ENCODE data around the gene RAD18. TPM values are rescaled to one million over a fixed set of nuclear protein-coding genes. Genes with fewer than 3 reads are reported as not detected.

RAD18 gene
- total and polyA plus RNA-seq, 4 donors = 1.2 to 9.0 (median 4.3) TPM

DNA sequence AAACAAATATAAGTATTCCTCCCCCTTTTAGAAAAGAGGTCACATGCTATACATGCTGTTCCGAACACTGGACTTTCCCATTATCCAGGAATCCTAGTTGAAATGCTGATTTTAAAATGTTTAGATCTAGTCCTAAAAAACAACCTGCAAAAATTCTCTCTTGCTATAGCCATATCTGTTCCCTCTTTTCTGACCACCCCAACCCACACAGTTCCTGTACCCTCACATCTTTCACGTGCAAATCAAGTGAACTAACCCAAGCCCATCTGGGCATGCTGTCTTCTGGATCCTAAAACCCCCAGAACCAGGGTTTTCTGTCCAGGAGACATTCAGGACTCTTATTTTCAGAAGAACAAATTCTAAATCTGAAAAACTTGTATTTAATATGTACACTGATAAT is 67.4 kb downstream of the RAD18 start:
- H3K27me3 ChIP-seq (ENCODE audit: control insufficient read depth in 4 of 4, insufficient read depth in 4 of 4, low read length in 3 of 4) = no peaks in the 10 kb centered on the region
- WGBS = 82% methylated on average over 2 of the region's 2 CpGs
- no peaks in the 10 kb centered on the region for H3K4me1 ChIP-seq (ENCODE audit: control insufficient read depth in 4 of 4, insufficient read depth in 4 of 4, low read length in 3 of 4)
- no peaks in the 10 kb centered on the region for H3K36me3 ChIP-seq (ENCODE audit: control insufficient read depth in 4 of 4, insufficient read depth in 3 of 4, low read depth in 1 of 4, low read length in 3 of 4)
- TF ChIP-seq GABPA (IDR thresholded peaks at IDR 0.05 in 1 of 2, conservative IDR thresholded peaks at IDR 0.05 in 1 of 2) (no peak), YY1 (IDR thresholded peaks at IDR 0.05) (no peak), HNF4G (IDR thresholded peaks at IDR 0.05) (no peak), JUND (IDR thresholded peaks at IDR 0.05) (no peak), TAF1 (conservative IDR thresholded peaks at IDR 0.05) (no peak), FOXA2 (IDR thresholded peaks at IDR 0.05) (no peak), EGR1 (IDR thresholded peaks at IDR 0.05; ENCODE audit: low read depth in 2 of 2) (no peak), RAD21 (IDR thresholded peaks at IDR 0.05) (no peak), NR2F2 (IDR thresholded peaks at IDR 0.05) (no peak), RXRA (IDR thresholded peaks at IDR 0.05) (no peak), HNF4A (conservative IDR thresholded peaks at IDR 0.05) (no peak), FOXA1 (IDR thresholded peaks at IDR 0.05) (no peak), SP1 (IDR thresholded peaks at IDR 0.05) (no peak)
- TF ChIP-seq, protein P1, sequence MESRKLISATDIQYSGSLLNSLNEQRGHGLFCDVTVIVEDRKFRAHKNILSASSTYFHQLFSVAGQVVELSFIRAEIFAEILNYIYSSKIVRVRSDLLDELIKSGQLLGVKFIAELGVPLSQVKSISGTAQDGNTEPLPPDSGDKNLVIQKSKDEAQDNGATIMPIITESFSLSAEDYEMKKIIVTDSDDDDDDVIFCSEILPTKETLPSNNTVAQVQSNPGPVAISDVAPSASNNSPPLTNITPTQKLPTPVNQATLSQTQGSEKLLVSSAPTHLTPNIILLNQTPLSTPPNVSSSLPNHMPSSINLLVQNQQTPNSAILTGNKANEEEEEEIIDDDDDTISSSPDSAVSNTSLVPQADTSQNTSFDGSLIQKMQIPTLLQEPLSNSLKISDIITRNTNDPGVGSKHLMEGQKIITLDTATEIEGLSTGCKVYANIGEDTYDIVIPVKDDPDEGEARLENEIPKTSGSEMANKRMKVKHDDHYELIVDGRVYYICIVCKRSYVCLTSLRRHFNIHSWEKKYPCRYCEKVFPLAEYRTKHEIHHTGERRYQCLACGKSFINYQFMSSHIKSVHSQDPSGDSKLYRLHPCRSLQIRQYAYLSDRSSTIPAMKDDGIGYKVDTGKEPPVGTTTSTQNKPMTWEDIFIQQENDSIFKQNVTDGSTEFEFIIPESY (IDR thresholded peaks at IDR 0.05) = no peak
- TF ChIP-seq, protein P2, sequence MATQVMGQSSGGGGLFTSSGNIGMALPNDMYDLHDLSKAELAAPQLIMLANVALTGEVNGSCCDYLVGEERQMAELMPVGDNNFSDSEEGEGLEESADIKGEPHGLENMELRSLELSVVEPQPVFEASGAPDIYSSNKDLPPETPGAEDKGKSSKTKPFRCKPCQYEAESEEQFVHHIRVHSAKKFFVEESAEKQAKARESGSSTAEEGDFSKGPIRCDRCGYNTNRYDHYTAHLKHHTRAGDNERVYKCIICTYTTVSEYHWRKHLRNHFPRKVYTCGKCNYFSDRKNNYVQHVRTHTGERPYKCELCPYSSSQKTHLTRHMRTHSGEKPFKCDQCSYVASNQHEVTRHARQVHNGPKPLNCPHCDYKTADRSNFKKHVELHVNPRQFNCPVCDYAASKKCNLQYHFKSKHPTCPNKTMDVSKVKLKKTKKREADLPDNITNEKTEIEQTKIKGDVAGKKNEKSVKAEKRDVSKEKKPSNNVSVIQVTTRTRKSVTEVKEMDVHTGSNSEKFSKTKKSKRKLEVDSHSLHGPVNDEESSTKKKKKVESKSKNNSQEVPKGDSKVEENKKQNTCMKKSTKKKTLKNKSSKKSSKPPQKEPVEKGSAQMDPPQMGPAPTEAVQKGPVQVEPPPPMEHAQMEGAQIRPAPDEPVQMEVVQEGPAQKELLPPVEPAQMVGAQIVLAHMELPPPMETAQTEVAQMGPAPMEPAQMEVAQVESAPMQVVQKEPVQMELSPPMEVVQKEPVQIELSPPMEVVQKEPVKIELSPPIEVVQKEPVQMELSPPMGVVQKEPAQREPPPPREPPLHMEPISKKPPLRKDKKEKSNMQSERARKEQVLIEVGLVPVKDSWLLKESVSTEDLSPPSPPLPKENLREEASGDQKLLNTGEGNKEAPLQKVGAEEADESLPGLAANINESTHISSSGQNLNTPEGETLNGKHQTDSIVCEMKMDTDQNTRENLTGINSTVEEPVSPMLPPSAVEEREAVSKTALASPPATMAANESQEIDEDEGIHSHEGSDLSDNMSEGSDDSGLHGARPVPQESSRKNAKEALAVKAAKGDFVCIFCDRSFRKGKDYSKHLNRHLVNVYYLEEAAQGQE (IDR thresholded peaks at IDR 0.05) = no peak
- TF ChIP-seq, protein P3, sequence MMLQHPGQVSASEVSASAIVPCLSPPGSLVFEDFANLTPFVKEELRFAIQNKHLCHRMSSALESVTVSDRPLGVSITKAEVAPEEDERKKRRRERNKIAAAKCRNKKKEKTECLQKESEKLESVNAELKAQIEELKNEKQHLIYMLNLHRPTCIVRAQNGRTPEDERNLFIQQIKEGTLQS (IDR thresholded peaks at IDR 0.05) = no peak
- TF ChIP-seq, protein P4, sequence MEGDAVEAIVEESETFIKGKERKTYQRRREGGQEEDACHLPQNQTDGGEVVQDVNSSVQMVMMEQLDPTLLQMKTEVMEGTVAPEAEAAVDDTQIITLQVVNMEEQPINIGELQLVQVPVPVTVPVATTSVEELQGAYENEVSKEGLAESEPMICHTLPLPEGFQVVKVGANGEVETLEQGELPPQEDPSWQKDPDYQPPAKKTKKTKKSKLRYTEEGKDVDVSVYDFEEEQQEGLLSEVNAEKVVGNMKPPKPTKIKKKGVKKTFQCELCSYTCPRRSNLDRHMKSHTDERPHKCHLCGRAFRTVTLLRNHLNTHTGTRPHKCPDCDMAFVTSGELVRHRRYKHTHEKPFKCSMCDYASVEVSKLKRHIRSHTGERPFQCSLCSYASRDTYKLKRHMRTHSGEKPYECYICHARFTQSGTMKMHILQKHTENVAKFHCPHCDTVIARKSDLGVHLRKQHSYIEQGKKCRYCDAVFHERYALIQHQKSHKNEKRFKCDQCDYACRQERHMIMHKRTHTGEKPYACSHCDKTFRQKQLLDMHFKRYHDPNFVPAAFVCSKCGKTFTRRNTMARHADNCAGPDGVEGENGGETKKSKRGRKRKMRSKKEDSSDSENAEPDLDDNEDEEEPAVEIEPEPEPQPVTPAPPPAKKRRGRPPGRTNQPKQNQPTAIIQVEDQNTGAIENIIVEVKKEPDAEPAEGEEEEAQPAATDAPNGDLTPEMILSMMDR (IDR thresholded peaks at IDR 0.05; ENCODE audit: low read depth, low read length, missing input control) = no peak
- TF ChIP-seq, protein P5, sequence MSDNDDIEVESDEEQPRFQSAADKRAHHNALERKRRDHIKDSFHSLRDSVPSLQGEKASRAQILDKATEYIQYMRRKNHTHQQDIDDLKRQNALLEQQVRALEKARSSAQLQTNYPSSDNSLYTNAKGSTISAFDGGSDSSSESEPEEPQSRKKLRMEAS (IDR thresholded peaks at IDR 0.05) = no peak
- no peaks in the 10 kb centered on the region for H3K9me3 ChIP-seq (ENCODE audit: control insufficient read depth in 4 of 4, low read length in 3 of 4)
- no peak overlapping the region for H3K27ac ChIP-seq (ENCODE audit: low read depth in 1 of 2, low read length in 2 of 2)
- no peak for DNase-seq (ENCODE audit: low spot score)
- H3K9ac ChIP-seq (ENCODE audit: low read depth in 1 of 2, low read length in 2 of 2) = no peak overlapping the region
- H3K4me3 ChIP-seq (ENCODE audit: low read depth in 1 of 3, low read length in 3 of 3) = no peak overlapping the region

Data from liver (tissue), 9 donors.